PC-9 (cell line): ENCODE results near the gene DYNC2H1.

Experiments
- EZH2 ChIP-seq: fragments of 200-600 bp; sonication (generic); IDR thresholded peaks from 2 replicates; pipeline ENCODE4 v1.8.0; 2017; ENCODE audit warnings: antibody characterized with exemption, low read depth
- TF ChIP-seq, protein P1 (sequence below): fragments of 200-600 bp; sonication (generic); conservative IDR thresholded peaks from 2 replicates; pipeline ENCODE4 v1.6.1; 2017; ENCODE audit warnings: mixed run types, antibody characterized with exemption, mild to moderate bottlenecking, moderate library complexity

GRCh38 chr11:103483996-103484395, 374.8 kb downstream of the DYNC2H1 start:
- TF ChIP-seq, protein P1, sequence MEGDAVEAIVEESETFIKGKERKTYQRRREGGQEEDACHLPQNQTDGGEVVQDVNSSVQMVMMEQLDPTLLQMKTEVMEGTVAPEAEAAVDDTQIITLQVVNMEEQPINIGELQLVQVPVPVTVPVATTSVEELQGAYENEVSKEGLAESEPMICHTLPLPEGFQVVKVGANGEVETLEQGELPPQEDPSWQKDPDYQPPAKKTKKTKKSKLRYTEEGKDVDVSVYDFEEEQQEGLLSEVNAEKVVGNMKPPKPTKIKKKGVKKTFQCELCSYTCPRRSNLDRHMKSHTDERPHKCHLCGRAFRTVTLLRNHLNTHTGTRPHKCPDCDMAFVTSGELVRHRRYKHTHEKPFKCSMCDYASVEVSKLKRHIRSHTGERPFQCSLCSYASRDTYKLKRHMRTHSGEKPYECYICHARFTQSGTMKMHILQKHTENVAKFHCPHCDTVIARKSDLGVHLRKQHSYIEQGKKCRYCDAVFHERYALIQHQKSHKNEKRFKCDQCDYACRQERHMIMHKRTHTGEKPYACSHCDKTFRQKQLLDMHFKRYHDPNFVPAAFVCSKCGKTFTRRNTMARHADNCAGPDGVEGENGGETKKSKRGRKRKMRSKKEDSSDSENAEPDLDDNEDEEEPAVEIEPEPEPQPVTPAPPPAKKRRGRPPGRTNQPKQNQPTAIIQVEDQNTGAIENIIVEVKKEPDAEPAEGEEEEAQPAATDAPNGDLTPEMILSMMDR, result no peak
- no peak for TF ChIP-seq EZH2
